Gastrocnemius medialis (tissue), 4 donors: ENCODE data around the gene CBX2.

ENCODE experiments used
- POLR2A ChIP-seq, 2 donors: fragments of 450-650 bp; IDR thresholded peaks; one replicate each; pipeline ENCODE4 v1.6.1; 2017; ENCODE audit warnings: antibody characterized with exemption in 2 of 2, mild to moderate bottlenecking in 2 of 2, moderate library complexity in 2 of 2
- TF ChIP-seq, protein P1 (sequence below), 5 experiments: fragments of 450-650 bp in 3 of 5; fragments of 200-600 bp in 2 of 5; sonication (generic) in 2 of 5; IDR thresholded peaks in 4 of 5; conservative IDR thresholded peaks in 1 of 5; 1 replicate in 4 of 5; 2 replicates in 1 of 5; pipeline ENCODE4 v1.5.1; 2016 to 2019; ENCODE audit warnings: antibody characterized with exemption in 5 of 5, mild to moderate bottlenecking in 3 of 5, moderate library complexity in 3 of 5

DNA sequence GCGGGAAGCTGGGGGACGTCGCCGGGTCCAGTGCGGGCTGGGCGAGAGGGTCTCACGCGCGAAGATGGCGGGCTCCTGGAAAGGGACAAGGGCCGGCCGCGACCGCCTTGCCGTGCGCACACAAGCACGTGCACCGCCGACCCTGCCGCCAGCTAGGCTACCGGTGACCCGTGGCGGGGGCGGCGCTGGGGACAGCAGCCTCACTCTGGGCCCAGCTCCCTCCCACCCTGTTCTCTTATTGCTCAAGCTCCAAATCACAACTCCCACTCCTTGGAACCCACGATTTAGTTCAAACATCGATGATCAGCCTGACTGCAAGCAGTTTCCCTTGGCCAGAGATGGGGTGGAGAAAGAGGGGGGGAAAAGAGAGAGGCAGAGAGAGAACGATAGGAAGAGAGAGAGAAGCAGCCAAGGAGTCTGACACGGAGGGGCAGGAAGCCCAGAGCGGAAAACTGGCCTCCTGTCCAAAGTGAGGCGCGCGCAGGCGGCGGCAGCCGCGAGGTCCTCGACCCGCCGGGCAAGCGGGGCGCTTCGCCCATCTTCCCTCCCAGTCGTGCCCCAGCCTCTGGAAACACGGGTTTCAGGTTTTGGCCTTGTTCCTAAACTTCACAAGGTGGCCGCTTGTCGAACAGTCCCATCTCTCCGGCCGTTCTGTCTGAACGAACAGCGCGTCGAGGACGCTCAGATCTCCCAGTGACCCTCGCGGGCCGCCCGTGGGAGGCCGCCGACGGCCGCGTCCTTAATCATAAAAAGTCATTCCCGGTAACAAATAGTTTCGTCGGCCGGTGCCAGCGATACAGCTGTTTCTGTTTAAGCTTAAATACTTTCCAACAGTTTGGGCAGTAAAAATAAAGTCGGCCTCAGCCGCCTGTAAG, 20.6 kb downstream of the CBX2 start:
- TF ChIP-seq, protein P1, sequence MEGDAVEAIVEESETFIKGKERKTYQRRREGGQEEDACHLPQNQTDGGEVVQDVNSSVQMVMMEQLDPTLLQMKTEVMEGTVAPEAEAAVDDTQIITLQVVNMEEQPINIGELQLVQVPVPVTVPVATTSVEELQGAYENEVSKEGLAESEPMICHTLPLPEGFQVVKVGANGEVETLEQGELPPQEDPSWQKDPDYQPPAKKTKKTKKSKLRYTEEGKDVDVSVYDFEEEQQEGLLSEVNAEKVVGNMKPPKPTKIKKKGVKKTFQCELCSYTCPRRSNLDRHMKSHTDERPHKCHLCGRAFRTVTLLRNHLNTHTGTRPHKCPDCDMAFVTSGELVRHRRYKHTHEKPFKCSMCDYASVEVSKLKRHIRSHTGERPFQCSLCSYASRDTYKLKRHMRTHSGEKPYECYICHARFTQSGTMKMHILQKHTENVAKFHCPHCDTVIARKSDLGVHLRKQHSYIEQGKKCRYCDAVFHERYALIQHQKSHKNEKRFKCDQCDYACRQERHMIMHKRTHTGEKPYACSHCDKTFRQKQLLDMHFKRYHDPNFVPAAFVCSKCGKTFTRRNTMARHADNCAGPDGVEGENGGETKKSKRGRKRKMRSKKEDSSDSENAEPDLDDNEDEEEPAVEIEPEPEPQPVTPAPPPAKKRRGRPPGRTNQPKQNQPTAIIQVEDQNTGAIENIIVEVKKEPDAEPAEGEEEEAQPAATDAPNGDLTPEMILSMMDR (IDR thresholded peaks at IDR 0.05 in 4 of 5, conservative IDR thresholded peaks at IDR 0.05 in 1 of 5): no peak
- no peak for TF ChIP-seq POLR2A (IDR thresholded peaks at IDR 0.05)
